K562 (cell line): ENCODE measurements around the gene MAGEE1.

Source experiments
- CTCF ChIP-seq, 3 experiments: IDR thresholded peaks in 2 of 3; conservative IDR thresholded peaks in 1 of 3; 2 replicates each; pipeline ENCODE4 v1.5.1; 2011 to 2012; ENCODE audit warnings: low read length in 3 of 3, mild to moderate bottlenecking in 3 of 3, control low read depth in 2 of 3, improper control_type of control experiment in 1 of 3, inconsistent platforms in 1 of 3, low read depth in 1 of 3, mixed read lengths in 1 of 3, moderate library complexity in 1 of 3; ENCODE audit not compliant: insufficient read depth in 2 of 3
- EZH2 ChIP-seq: IDR thresholded peaks from 2 replicates; pipeline ENCODE4 v1.6.1; 2012; ENCODE audit warnings: low read depth, mild to moderate bottlenecking, inconsistent platforms, low read length, borderline replicate concordance
- FOXA1 ChIP-seq: fragments of 450-650 bp; IDR thresholded peaks from 2 replicates; pipeline ENCODE4 v1.6.1; 2016; ENCODE audit warnings: mild to moderate bottlenecking, borderline replicate concordance
- RB1 ChIP-seq: fragments of 450-650 bp; IDR thresholded peaks from 2 replicates; pipeline ENCODE4 v1.6.1; 2017; ENCODE audit warnings: low read depth, mild to moderate bottlenecking
- RUNX1 ChIP-seq: sonication (generic); IDR thresholded peaks from 2 replicates; pipeline ENCODE4 v1.6.1; 2016; ENCODE audit warnings: antibody characterized with exemption, low read depth
- ZNF639 ChIP-seq, 2 experiments: fragments of 200-800 bp in 1 of 2; sonication (Bioruptor generic) in 1 of 2; sonication (generic) in 1 of 2; formaldehyde crosslinking in 1 of 2; IDR thresholded peaks in 1 of 2; conservative IDR thresholded peaks in 1 of 2; 2 replicates each; pipeline versions ENCODE4 v1.5.0 to v1.6.1; 2016 to 2020; ENCODE audit warnings: missing compliant biosample characterization in 1 of 2, missing genetic modification characterization in 1 of 2, missing genetic modification reagents in 1 of 2

GRCh38 chrX:76453737-76454406, 26.4 kb downstream of the MAGEE1 start:
- TF ChIP-seq CTCF (IDR thresholded peaks at IDR 0.05 in 2 of 3, conservative IDR thresholded peaks at IDR 0.05 in 1 of 3; ENCODE audit: insufficient read depth in 2 of 3, low read depth in 1 of 3, low read length in 3 of 3) (no peak), EZH2 (no peak), ZNF639 (CRISPR knock-in tag; conservative IDR thresholded peaks at IDR 0.05 in 1 of 2, IDR thresholded peaks at IDR 0.05 in 1 of 2) (no peak), RUNX1 (no peak), RB1 (no peak), FOXA1 (no peak)
